Measurements from ENCODE around the gene TTC23. TPM values are rescaled to one million over a fixed set of nuclear protein-coding genes. Genes with fewer than 3 reads are reported as not detected.

TTC23 gene
- total and polyA plus RNA-seq, 7 donors = 5.5 to 33.0 (median 19.9) TPM

GRCh38 chr15:99097441-99098410, 151.7 kb downstream of the TTC23 start:
- H3K36me3 ChIP-seq = no peaks in the 10 kb centered on the region
- no peaks in the 10 kb centered on the region for H3K27me3 ChIP-seq
- H3K4me1 ChIP-seq = peaks cover 0 to 18% (median 5%) of the 10 kb centered on the region in 4 donors
- H3K27ac ChIP-seq = peak overlapping the region in 2 of 4 donors; percentile 81 to 92
- WGBS, 2 donors = 83 to 85% methylated on average over 14 of the region's 14 CpGs
- no peak for TF ChIP-seq POLR2AphosphoS5 (IDR thresholded peaks at IDR 0.05)
- TF ChIP-seq POLR2A (IDR thresholded peaks at IDR 0.05) = no peak
- no peak for TF ChIP-seq EP300 (IDR thresholded peaks at IDR 0.05)
- no peak for TF ChIP-seq CTCF (IDR thresholded peaks at IDR 0.05)
- no peak overlapping the region for H3K4me3 ChIP-seq
- DNase-seq = no peak
- intact Hi-C loops (cut with DNase I) = no loop called here
- no peaks in the 10 kb centered on the region for H3K9me3 ChIP-seq

- H3K4me1 ChIP-seq = peaks cover 0 to 18% (median 5%) of the 10 kb centered on the region in 4 donors
- no peaks in the 10 kb centered on the region for H3K36me3 ChIP-seq
- no peaks in the 10 kb centered on the region for H3K27me3 ChIP-seq
- 86 to 90% methylated on average over 11 of the region's 11 CpGs for WGBS, 2 donors
- peak overlapping the region in 2 of 4 donors; percentile 81 to 92 for H3K27ac ChIP-seq
- no peak overlapping the region for H3K4me3 ChIP-seq
- no peaks in the 10 kb centered on the region for H3K9me3 ChIP-seq
- TF ChIP-seq POLR2A (IDR thresholded peaks at IDR 0.05) (no peak), EP300 (IDR thresholded peaks at IDR 0.05) (peak in 3 of 4 donors; percentile 43 to 97 (median 82)), POLR2AphosphoS5 (IDR thresholded peaks at IDR 0.05) (peak in 3 of 4 donors; percentile 28 to 70 (median 66)), CTCF (IDR thresholded peaks at IDR 0.05) (no peak)
- DNase-seq = peak; percentile 91
- intact Hi-C loops (cut with DNase I) = no loop called here
Observed at GRCh38 chr15:99096894-99097426, 152.4 kb downstream of the TTC23 start.

- no peaks in the 10 kb centered on the region for H3K9me3 ChIP-seq
- no peak for TF ChIP-seq EP300 (IDR thresholded peaks at IDR 0.05)
- TF ChIP-seq CTCF (IDR thresholded peaks at IDR 0.05) = no peak
- no peak for TF ChIP-seq POLR2A (IDR thresholded peaks at IDR 0.05)
- TF ChIP-seq POLR2AphosphoS5 (IDR thresholded peaks at IDR 0.05) = no peak
- intact Hi-C loops (cut with DNase I) = no loop called here
- peak overlapping the region in 2 of 4 donors; percentile 81 to 92 for H3K27ac ChIP-seq
- DNase-seq = no peak
- peaks cover 0 to 18% (median 5%) of the 10 kb centered on the region in 4 donors for H3K4me1 ChIP-seq
- 93 to 96% methylated on average over 11 of the region's 11 CpGs for WGBS, 2 donors
- H3K27me3 ChIP-seq = no peaks in the 10 kb centered on the region
- H3K36me3 ChIP-seq = no peaks in the 10 kb centered on the region
- no peak overlapping the region for H3K4me3 ChIP-seq
Observed at GRCh38 chr15:99096173-99096893, 153.0 kb downstream of the TTC23 start.

- H3K27me3 ChIP-seq = no peaks in the 10 kb centered on the region
- H3K4me3 ChIP-seq = no peak overlapping the region
- intact Hi-C loops (cut with DNase I) = no loop called here
- DNase-seq = no peak
- peak overlapping the region in 1 of 4 donors; percentile 92 for H3K27ac ChIP-seq
- TF ChIP-seq EP300 (IDR thresholded peaks at IDR 0.05) (no peak), POLR2A (IDR thresholded peaks at IDR 0.05) (no peak), CTCF (IDR thresholded peaks at IDR 0.05) (no peak), POLR2AphosphoS5 (IDR thresholded peaks at IDR 0.05) (no peak)
- no peaks in the 10 kb centered on the region for H3K36me3 ChIP-seq
- 58 to 68% methylated on average over 3 of the region's 3 CpGs for WGBS, 2 donors
- H3K9me3 ChIP-seq = no peaks in the 10 kb centered on the region
- H3K4me1 ChIP-seq = peaks cover 0 to 15% (median 5%) of the 10 kb centered on the region in 4 donors
Observed at GRCh38 chr15:99095626-99096025, 153.8 kb downstream of the TTC23 start.
